ENCODE measurements around the gene RAB15. TPM values are rescaled to one million over a fixed set of nuclear protein-coding genes. Genes with fewer than 3 reads are reported as not detected.

Gene RAB15
- total and polyA plus RNA-seq, 7 donors, result 3.1 to 61.9 (median 18.0) TPM

- peaks cover 43% of the 10 kb centered on the region for H3K4me1 ChIP-seq
- WGBS, 3 donors, result 54 to 59% (median 58%) methylated on average over 7 of the region's 7 CpGs
These were observed 19.4 kb downstream of the RAB15 start for GRCh38 chr14:64952598-64953309.

DNA sequence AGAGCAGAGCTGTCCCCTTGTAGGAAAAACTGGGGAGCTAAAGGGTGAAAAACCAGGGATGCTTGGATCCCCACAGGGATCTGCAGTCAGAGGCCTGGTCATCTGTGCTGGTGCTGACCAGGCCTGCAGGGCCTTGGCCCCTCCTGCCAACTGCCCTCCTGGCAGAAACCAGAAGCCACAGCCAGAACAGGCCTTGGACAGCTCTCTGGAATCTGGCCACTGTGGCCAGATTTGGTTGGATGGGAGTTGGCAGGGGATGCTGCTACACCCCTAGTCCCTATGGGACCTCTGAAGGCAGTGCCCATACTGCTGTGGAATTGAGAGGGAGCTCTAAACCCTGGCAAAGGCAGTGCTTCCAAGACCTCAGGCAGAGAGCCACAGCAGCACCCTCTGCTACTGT is 20.4 kb downstream of the RAB15 start:
- peak; percentile 57 to 78 (median 65) for ATAC-seq
- intact Hi-C loops (cut with DNase I), result no loop called here
- peak overlapping the region; percentile 96 for H3K27ac ChIP-seq
- DNase-seq, result peak; percentile 37 to 79
- no peaks in the 10 kb centered on the region for H3K27me3 ChIP-seq (ENCODE audit: insufficient read depth in 3 of 3, low read length in 2 of 3)
- no peaks in the 10 kb centered on the region for H3K9me3 ChIP-seq
- H3K4me1 ChIP-seq, result peaks cover 44% of the 10 kb centered on the region
- TF ChIP-seq, protein P1, sequence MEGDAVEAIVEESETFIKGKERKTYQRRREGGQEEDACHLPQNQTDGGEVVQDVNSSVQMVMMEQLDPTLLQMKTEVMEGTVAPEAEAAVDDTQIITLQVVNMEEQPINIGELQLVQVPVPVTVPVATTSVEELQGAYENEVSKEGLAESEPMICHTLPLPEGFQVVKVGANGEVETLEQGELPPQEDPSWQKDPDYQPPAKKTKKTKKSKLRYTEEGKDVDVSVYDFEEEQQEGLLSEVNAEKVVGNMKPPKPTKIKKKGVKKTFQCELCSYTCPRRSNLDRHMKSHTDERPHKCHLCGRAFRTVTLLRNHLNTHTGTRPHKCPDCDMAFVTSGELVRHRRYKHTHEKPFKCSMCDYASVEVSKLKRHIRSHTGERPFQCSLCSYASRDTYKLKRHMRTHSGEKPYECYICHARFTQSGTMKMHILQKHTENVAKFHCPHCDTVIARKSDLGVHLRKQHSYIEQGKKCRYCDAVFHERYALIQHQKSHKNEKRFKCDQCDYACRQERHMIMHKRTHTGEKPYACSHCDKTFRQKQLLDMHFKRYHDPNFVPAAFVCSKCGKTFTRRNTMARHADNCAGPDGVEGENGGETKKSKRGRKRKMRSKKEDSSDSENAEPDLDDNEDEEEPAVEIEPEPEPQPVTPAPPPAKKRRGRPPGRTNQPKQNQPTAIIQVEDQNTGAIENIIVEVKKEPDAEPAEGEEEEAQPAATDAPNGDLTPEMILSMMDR (IDR thresholded peaks at IDR 0.05), result no peak
- peaks cover 0 to 17% of the 10 kb centered on the region in 2 donors for H3K36me3 ChIP-seq (ENCODE audit: insufficient read depth in 1 of 2, low read depth in 1 of 2)
- peak overlapping the region; percentile 19 for H3K4me3 ChIP-seq

More at GRCh38 chr14:64952598-64953309, 19.4 kb downstream of the RAB15 start:
- Histone ChIP-seq H3K27ac (peak overlapping the region; percentile 96), H3K4me3 (no peak overlapping the region), H3K9me3 (no peaks in the 10 kb centered on the region), H3K27me3 (ENCODE audit: insufficient read depth in 3 of 3, low read length in 2 of 3) (no peaks in the 10 kb centered on the region), H3K36me3 (ENCODE audit: insufficient read depth in 1 of 2, low read depth in 1 of 2) (peaks cover 0 to 16% of the 10 kb centered on the region in 2 donors)
- ATAC-seq, result peak in 1 of 4 donors; percentile 15
- TF ChIP-seq, protein P1 (IDR thresholded peaks at IDR 0.05), result no peak
- DNase-seq, result no peak
- intact Hi-C loops (cut with DNase I), result no loop called here

DNA sequence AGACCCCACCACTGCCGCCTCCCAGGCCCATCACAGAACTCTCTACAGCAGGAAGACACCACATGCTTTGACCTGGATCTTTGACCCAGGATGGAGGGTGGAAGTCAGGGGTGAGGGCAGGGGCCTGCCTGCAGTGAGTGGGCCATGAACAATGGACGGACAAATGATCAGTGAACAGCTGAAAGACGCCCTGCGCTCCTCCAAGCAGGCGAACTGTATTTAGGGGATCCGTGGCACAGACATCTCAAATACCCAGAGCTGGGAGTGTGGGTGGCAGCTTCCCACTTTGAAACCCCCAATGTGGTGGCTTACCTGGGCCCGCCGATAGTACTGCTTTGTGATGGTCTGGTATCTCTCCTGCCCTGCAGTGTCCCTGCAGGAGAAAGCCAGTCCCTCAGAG is 20.8 kb downstream of the RAB15 start:
- WGBS, 3 donors, result 73 to 93% (median 81%) methylated on average over 8 of the region's 8 CpGs
- DNase-seq (no peak), ATAC-seq (peak in 1 of 4 donors; percentile 0)
- H3K27me3 ChIP-seq (ENCODE audit: insufficient read depth in 3 of 3, low read length in 2 of 3), result no peaks in the 10 kb centered on the region
- no peaks in the 10 kb centered on the region for H3K9me3 ChIP-seq
- peaks cover 45% of the 10 kb centered on the region for H3K4me1 ChIP-seq
- intact Hi-C loops (cut with DNase I), result no loop called here
- H3K4me3 ChIP-seq, result peak overlapping the region; percentile 19
- TF ChIP-seq, protein P1 (IDR thresholded peaks at IDR 0.05), result no peak
- H3K27ac ChIP-seq, result peak overlapping the region; percentile 96
- peaks cover 0 to 17% of the 10 kb centered on the region in 2 donors for H3K36me3 ChIP-seq (ENCODE audit: insufficient read depth in 1 of 2, low read depth in 1 of 2)

- H3K4me3 ChIP-seq, result peak overlapping the region; percentile 50
- H3K27ac ChIP-seq, result peak overlapping the region; percentile 96
- ATAC-seq (peak; percentile 88 to 91 (median 90)), DNase-seq (peak; percentile 70 to 89)
- H3K9me3 ChIP-seq, result no peaks in the 10 kb centered on the region
- H3K4me1 ChIP-seq, result peaks cover 48% of the 10 kb centered on the region
- intact Hi-C loops (cut with DNase I), result no loop called here
- H3K36me3 ChIP-seq (ENCODE audit: insufficient read depth in 1 of 2, low read depth in 1 of 2), result peaks cover 0 to 17% of the 10 kb centered on the region in 2 donors
- WGBS, 3 donors, result 27 to 44% (median 31%) methylated on average over 8 of the region's 8 CpGs
- no peaks in the 10 kb centered on the region for H3K27me3 ChIP-seq (ENCODE audit: insufficient read depth in 3 of 3, low read length in 2 of 3)
- TF ChIP-seq, protein P1 (IDR thresholded peaks at IDR 0.05), result no peak
These were observed 21.2 kb downstream of the RAB15 start for GRCh38 chr14:64950889-64951288.
